Subcutaneous adipose tissue (tissue), 4 donors: ENCODE results near the gene PTH2. TPM values are rescaled to one million over a fixed set of nuclear protein-coding genes. Genes with fewer than 3 reads are reported as not detected.

ENCODE experiments used
- total RNA-seq, 4 donors: library from RNA; depleted of rRNA; stranded (reverse); fragments of >200 nt; gene quantifications; one replicate each; pipeline ENCODE4 v1.1.0, GENCODE V29; 2016
- TF ChIP-seq, protein P1 (sequence below): fragments of 450-650 bp; IDR thresholded peaks from one replicate; pipeline ENCODE4 v1.5.1; 2016; ENCODE audit warnings: low read depth, mild to moderate bottlenecking, control low read depth, antibody characterized with exemption, moderate library complexity

The PTH2 gene
- total RNA-seq, 4 donors from 2014 or later: not detected

DNA sequence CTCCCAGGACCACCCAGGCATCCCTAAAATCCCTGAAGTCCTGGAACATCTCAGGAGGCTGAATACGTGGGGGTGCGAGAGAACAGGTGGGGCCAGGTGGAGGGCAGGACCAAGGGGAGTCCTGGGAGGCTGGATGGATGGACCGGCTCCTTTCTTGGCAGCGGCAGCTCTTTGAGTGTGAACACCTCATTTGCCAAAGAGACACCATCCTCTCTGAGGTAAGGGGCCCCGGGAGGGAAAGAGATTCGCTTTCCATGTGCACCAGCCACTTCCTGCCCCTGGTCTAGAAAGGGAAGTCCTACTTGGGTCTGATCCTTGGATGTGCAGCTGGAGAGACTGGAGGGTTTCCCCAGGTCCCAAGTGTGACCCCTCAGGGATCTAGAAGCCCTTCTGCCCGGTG lies 16.2 kb downstream of the PTH2 start:
- TF ChIP-seq, protein P1, sequence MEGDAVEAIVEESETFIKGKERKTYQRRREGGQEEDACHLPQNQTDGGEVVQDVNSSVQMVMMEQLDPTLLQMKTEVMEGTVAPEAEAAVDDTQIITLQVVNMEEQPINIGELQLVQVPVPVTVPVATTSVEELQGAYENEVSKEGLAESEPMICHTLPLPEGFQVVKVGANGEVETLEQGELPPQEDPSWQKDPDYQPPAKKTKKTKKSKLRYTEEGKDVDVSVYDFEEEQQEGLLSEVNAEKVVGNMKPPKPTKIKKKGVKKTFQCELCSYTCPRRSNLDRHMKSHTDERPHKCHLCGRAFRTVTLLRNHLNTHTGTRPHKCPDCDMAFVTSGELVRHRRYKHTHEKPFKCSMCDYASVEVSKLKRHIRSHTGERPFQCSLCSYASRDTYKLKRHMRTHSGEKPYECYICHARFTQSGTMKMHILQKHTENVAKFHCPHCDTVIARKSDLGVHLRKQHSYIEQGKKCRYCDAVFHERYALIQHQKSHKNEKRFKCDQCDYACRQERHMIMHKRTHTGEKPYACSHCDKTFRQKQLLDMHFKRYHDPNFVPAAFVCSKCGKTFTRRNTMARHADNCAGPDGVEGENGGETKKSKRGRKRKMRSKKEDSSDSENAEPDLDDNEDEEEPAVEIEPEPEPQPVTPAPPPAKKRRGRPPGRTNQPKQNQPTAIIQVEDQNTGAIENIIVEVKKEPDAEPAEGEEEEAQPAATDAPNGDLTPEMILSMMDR: no peak

DNA sequence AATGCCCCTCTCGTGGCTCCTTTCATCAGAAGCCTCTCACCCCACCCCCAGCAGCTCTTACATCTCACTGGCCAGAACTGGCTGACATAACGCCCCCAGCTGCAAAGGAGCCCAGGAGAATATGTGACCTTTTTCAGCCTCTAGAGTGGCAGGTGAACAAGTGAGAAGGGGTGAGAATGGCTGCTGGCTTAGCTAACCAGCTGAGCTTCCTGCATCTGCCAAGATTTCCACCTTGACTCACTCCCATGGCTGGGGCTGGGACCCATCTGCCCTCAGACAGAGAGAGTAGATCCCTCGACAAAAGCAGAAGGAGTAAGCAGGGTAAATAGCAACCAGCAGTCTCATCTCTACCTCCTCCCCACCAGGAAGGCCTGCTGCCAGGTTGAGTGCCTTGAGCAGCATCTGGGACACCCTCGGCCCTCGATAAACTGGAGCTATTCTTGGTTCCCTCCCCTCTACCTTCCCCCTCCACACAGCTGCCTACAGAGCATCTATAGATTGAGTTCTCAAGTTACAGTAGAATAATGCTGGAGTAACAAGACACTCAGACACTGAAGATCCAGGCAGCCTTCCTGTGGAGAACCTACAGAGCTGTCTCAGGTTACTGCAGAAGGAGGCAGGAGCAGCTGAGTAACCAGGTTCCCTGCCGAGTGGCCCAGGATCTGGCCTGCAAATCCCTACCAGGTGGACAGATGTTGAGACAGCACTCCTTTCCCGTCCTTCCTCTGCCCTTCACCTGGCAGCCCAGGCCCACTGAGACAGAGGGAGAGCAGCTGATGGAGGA lies 19.6 kb downstream of the PTH2 start:
- TF ChIP-seq, protein P1: no peak

DNA sequence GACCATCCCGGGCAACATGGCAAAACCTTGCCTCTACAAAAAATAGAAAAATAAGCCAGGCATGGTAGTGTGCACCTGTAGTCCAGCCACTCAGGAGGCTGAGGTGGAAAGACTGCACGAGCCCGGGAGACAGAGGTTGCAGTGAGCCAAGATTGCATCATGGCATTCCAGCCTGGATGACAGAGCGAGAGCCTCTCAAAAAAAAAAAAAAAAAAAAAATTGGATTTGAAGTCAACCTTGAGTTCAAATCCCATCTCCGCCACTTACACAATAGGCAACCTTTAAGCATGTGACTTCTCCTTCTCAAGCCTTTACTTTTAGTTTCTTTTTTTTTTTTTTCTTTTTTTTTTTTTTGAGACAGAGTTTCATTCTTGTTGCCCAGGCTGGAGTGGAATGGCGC lies 23.2 kb downstream of the PTH2 start:
- TF ChIP-seq, protein P1: no peak

DNA sequence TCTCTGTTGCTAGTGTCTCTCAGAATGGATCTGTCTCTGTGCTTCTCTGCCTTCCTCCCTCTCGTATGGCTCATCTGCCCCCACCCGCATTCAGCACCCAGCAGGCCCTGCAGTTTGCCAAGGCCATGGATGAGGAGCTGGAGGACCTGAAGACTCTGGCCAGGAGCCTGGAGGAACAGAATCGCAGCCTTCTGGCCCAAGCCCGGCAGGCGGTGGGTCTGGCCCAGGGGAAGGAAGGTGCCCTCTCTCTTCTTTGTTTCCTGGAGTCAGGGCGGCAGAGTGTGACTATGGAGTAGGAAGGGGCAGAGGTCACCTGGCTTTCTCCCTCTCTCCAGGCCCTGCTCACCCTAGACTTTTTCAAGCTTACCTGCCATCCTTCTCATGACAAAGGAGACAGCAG lies 24.3 kb downstream of the PTH2 start:
- TF ChIP-seq, protein P1: no peak

DNA sequence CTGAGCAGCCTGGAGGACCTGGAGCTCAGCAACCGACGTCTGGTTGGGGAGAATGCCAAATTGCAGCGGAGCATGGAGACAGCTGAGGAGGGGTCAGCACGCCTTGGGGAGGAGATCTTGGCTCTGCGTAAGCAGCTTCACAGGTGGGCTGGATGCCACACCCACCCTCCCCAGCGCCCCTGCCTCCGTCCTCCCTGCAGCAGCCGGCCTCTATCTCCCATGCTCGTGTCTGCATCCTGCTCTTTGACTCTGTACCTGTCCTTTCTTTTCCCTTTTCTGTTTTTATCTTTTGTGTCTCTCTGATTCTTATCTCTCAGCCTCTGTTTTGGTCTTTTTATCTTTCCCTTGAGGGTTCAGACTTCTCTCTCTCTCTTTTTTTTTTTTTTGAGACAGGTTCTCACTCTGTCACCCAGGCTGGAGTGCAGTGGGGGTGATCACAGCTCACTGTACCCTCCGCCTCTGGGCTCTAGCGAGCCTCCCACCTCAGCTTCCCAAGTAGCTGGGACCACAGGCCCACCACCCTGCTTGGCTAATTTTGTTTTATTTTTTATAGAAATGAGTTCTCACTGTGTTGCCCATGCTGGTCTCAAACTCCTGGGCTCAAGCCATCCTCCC lies 25.1 kb downstream of the PTH2 start:
- TF ChIP-seq, protein P1: no peak

DNA sequence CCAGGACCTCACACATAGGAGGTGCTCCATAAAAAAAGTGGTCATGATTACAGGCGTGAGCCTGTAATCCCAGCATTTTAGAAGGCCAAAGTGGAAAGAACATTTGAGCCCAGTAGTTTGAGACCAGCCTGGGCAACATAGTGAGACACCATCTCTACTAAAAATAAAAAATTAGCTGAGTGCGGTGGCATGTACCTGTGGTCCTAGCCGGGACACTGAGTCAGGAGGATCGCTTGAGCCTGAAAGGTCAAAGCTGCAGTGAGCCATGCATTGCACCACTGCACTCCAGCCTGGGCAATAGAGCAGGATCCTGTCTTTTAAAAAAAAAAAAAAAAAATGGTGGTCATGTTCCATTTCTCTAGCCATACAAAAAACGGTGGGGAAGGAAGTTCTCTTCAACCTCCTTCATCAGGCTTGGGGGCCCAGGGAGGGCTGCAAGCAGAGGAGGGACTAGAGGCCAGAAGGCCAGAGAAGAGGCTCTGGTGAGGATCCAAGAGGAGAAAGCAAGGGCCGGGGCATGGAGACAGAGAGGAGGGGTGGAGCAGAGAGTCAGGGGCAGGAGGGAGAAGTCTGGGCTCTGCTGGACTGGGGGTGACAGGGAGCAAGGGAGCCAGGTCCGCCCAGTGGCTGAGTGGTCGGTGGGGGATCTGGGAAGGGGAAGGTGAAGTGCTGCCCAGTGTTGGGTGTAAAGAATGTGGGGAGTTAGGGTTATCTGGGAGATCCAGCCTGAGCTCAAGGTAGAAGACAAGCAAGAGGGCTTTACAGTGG lies 26.3 kb downstream of the PTH2 start:
- TF ChIP-seq, protein P1: no peak
